DND-41 (cell line): ENCODE results near the gene ADAMTSL2.

Source experiments
- ATAC-seq: fragments of 200-7000 bp; cut with Tn5 transposase; 3 replicates; pipeline ENCODE4 v1.9.1; 2021; ENCODE audit warnings: low read depth; ENCODE audit not compliant: insufficient read depth
- DNase-seq: peaks from one replicate; pipeline ENCODE4 v3.0.0-alpha.2; 2020
- H2AFZ ChIP-seq: 2 replicates; pipeline ENCODE4 v1.6.0; 2012; ENCODE audit warnings: low read depth, low read length
- H3K27ac ChIP-seq: 2 replicates; pipeline ENCODE4 v1.5.1; 2012; ENCODE audit warnings: low read length, inconsistent platforms
- H3K27me3 ChIP-seq: fragments of 200-600 bp; sonication (generic); 2 replicates; pipeline ENCODE4 v1.6.0; 2012; ENCODE audit warnings: low read length, mild to moderate bottlenecking, inconsistent platforms; ENCODE audit not compliant: insufficient read depth, poor library complexity
- H3K36me3 ChIP-seq: 2 replicates; pipeline ENCODE4 v1.5.1; 2012; ENCODE audit warnings: low read length, inconsistent platforms; ENCODE audit not compliant: insufficient read depth
- H3K4me1 ChIP-seq: 2 replicates; pipeline ENCODE4 v1.5.1; 2012; ENCODE audit warnings: mild to moderate bottlenecking, low read length; ENCODE audit not compliant: insufficient read depth
- H3K4me2 ChIP-seq: 2 replicates; pipeline ENCODE4 v1.6.0; 2012; ENCODE audit warnings: mild to moderate bottlenecking, moderate library complexity, low read length, inconsistent platforms; ENCODE audit not compliant: insufficient read depth
- H3K4me3 ChIP-seq, 2 experiments: fragments of 200-600 bp in 1 of 2; shearing (Covaris generic) in 1 of 2; 2 replicates each; pipeline ENCODE4 v1.5.1; 2012 to 2016; ENCODE audit warnings: inconsistent platforms in 2 of 2, low read length in 2 of 2, mild to moderate bottlenecking in 2 of 2, low read depth in 1 of 2, moderate library complexity in 1 of 2
- H3K79me2 ChIP-seq: 2 replicates; pipeline ENCODE4 v1.6.0; 2012; ENCODE audit warnings: low read length, inconsistent platforms; ENCODE audit not compliant: insufficient read depth
- H3K9ac ChIP-seq: 2 replicates; pipeline ENCODE4 v1.6.0; 2012; ENCODE audit warnings: low read depth, mild to moderate bottlenecking, inconsistent platforms, low read length, moderate library complexity
- H3K9me3 ChIP-seq: 2 replicates; pipeline ENCODE4 v1.5.1; 2012; ENCODE audit warnings: low read length, moderate library complexity, mild to moderate bottlenecking, inconsistent platforms; ENCODE audit not compliant: insufficient read depth, severe bottlenecking
- H4K20me1 ChIP-seq: 2 replicates; pipeline ENCODE4 v1.6.0; 2012; ENCODE audit warnings: low read length; ENCODE audit not compliant: insufficient read depth
- EZH2 ChIP-seq: IDR thresholded peaks from 3 replicates; pipeline ENCODE4 v1.6.1; 2012; ENCODE audit warnings: borderline replicate concordance, low read depth, mild to moderate bottlenecking, moderate library complexity, low read length, inconsistent platforms; ENCODE audit not compliant: severe bottlenecking
- TF ChIP-seq, protein P1 (sequence below): IDR thresholded peaks from 2 replicates; pipeline ENCODE4 v1.5.1; 2012; ENCODE audit warnings: borderline replicate concordance, low read length, moderate library complexity, mild to moderate bottlenecking; ENCODE audit not compliant: poor library complexity, severe bottlenecking; ENCODE audit errors: extremely low read depth

Gene ADAMTSL2

DNA sequence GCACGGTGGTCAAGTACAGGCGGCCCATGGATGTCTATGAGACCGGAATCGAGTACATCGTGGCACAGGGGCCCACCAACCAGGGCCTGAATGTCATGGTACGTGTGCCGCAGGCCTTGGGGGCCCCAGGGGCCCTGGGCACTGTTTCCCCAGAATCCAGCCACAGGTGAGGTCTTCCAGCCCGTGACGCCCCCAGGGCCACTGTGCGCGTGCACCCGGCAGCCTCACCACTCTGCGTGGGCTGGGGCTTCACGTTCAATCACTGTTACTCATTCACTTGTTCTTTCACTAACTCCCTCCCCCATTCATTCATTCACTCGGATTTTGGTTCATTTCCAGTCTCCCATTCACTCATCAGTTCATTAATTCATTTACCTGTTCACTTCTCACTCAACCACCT lies 12.6 kb downstream of the ADAMTSL2 start:
- no peak for ATAC-seq
- TF ChIP-seq, protein P1, sequence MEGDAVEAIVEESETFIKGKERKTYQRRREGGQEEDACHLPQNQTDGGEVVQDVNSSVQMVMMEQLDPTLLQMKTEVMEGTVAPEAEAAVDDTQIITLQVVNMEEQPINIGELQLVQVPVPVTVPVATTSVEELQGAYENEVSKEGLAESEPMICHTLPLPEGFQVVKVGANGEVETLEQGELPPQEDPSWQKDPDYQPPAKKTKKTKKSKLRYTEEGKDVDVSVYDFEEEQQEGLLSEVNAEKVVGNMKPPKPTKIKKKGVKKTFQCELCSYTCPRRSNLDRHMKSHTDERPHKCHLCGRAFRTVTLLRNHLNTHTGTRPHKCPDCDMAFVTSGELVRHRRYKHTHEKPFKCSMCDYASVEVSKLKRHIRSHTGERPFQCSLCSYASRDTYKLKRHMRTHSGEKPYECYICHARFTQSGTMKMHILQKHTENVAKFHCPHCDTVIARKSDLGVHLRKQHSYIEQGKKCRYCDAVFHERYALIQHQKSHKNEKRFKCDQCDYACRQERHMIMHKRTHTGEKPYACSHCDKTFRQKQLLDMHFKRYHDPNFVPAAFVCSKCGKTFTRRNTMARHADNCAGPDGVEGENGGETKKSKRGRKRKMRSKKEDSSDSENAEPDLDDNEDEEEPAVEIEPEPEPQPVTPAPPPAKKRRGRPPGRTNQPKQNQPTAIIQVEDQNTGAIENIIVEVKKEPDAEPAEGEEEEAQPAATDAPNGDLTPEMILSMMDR, result no peak
- no peak for TF ChIP-seq EZH2

DNA sequence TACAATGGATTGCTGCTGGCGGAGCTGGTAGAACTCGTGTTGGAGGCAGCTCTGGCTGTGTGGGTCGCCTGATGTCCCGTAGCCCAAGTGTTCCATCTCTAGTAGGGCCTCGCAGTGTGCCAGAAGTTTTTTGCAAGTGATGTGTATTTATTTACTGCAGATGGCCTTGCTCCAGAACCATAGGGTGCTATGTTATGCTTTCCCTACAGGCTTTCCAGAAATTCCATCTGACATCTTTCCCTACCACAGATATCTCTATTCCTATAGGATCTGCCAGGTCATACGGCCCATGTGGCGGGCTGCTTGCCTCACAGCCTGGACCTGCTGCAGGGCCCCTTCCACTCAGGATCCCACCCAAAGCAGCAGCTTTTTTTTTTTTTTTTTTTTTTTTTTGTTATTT lies 16.9 kb downstream of the ADAMTSL2 start:
- Histone ChIP-seq H3K27me3 (no peaks in the 10 kb centered on the region), H3K4me1 (no peaks in the 10 kb centered on the region), H3K36me3 (no peaks in the 10 kb centered on the region), H3K4me2 (no peak overlapping the region), H2AFZ (no peak overlapping the region), H3K79me2 (no peaks in the 10 kb centered on the region), H3K9me3 (no peaks in the 10 kb centered on the region), H4K20me1 (no peaks in the 10 kb centered on the region), H3K4me3 (no peak overlapping the region), H3K27ac (no peak overlapping the region), H3K9ac (no peak overlapping the region)
- TF ChIP-seq EZH2, result no peak
- TF ChIP-seq, protein P1, result no peak
- no peak for DNase-seq
- no peak for ATAC-seq

More for the DNA sequence above, 12.6 kb downstream of the ADAMTSL2 start:
- Histone ChIP-seq H3K27ac (no peak overlapping the region), H3K4me1 (no peaks in the 10 kb centered on the region), H3K9ac (no peak overlapping the region), H3K79me2 (no peaks in the 10 kb centered on the region), H3K4me2 (no peak overlapping the region), H3K36me3 (no peaks in the 10 kb centered on the region), H4K20me1 (no peaks in the 10 kb centered on the region), H3K9me3 (no peaks in the 10 kb centered on the region), H3K27me3 (no peaks in the 10 kb centered on the region), H3K4me3 (no peak overlapping the region), H2AFZ (no peak overlapping the region)
- no peak for DNase-seq

DNA sequence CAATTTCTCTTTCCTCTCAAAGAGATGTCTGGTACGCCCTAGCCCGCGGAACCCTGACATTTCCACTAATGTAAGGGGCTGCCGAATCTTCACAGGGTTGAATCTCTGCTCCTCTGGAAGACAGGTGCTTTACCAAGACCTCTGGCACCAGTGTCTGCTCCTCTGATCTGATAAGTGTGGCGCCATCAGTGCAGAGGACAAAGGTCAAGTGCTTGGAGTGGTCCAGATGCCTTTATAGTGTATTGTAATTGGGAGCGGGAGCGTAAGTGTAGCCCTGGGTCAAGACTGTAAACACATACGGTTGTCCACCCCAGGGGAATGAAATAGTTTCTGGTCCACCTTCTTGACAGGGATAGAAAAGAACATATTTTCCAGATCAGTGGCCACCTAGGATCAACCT lies 17.7 kb downstream of the ADAMTSL2 start:
- H3K27me3 ChIP-seq, result no peaks in the 10 kb centered on the region
- no peak overlapping the region for H2AFZ ChIP-seq
- DNase-seq (no peak), ATAC-seq (no peak)
- no peak overlapping the region for H3K27ac ChIP-seq
- no peaks in the 10 kb centered on the region for H3K4me1 ChIP-seq
- H4K20me1 ChIP-seq, result no peaks in the 10 kb centered on the region
- no peaks in the 10 kb centered on the region for H3K9me3 ChIP-seq
- no peaks in the 10 kb centered on the region for H3K36me3 ChIP-seq
- no peaks in the 10 kb centered on the region for H3K79me2 ChIP-seq
- no peak overlapping the region for H3K4me2 ChIP-seq
- no peak overlapping the region for H3K4me3 ChIP-seq
- no peak for TF ChIP-seq EZH2
- TF ChIP-seq, protein P1, result no peak
- no peak overlapping the region for H3K9ac ChIP-seq

DNA sequence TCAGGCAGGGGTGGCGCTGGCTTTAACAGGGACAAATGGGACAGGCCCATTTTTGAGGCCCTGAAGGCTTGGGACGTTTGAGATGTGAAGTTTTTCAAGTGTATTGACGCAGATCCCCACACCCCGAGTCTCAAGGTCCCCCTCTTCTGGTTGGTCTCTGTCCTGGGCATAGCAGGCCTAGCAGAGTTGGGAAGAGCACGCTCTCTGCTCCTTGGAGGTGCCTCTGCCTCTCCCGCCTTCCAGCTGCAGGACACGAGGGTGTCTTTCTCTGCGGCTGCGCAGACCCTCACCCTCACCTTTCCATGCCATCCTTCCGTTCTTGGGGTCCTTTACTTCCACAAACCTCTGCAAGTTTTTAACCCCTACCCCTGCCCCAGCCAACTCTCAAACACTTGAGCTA lies 18.6 kb downstream of the ADAMTSL2 start:
- H3K4me1 ChIP-seq, result no peaks in the 10 kb centered on the region
- H3K27me3 ChIP-seq, result no peaks in the 10 kb centered on the region
- H3K9me3 ChIP-seq, result no peaks in the 10 kb centered on the region
- H3K4me3 ChIP-seq, result no peak overlapping the region
- H3K79me2 ChIP-seq, result no peaks in the 10 kb centered on the region
- no peak for ATAC-seq
- no peak overlapping the region for H3K4me2 ChIP-seq
- H3K36me3 ChIP-seq, result no peaks in the 10 kb centered on the region
- H3K27ac ChIP-seq, result no peak overlapping the region
- H4K20me1 ChIP-seq, result no peaks in the 10 kb centered on the region
- DNase-seq, result no peak
- no peak overlapping the region for H2AFZ ChIP-seq
- H3K9ac ChIP-seq, result no peak overlapping the region
- TF ChIP-seq EZH2, result no peak
- TF ChIP-seq, protein P1, result no peak
